Neutrophil (primary cell): ENCODE measurements around the gene BMP10.

Source experiments
- H3K27ac ChIP-seq: fragments of 200-600 bp; sonication (generic); 2 replicates; pipeline ENCODE4 v1.5.1; 2016; ENCODE audit warnings: mild to moderate bottlenecking, moderate library complexity
- H3K27me3 ChIP-seq: fragments of 200-600 bp; sonication (generic); 2 replicates; pipeline ENCODE4 v1.6.0; 2016; ENCODE audit warnings: mild to moderate bottlenecking
- H3K36me3 ChIP-seq: fragments of 200-600 bp; sonication (generic); 2 replicates; pipeline ENCODE4 v1.5.1; 2017
- H3K4me1 ChIP-seq, 2 experiments: fragments of 200-600 bp in 1 of 2; sonication (generic) in 1 of 2; 1 replicate in 1 of 2; 2 replicates in 1 of 2; pipeline versions ENCODE4 v1.5.1 to v1.6.1; 2013 to 2016; ENCODE audit warnings: low read depth in 1 of 2, low read length in 1 of 2, mild to moderate bottlenecking in 1 of 2, moderate library complexity in 1 of 2; ENCODE audit not compliant: control insufficient read depth in 1 of 2, insufficient read depth in 1 of 2
- H3K4me3 ChIP-seq, 2 experiments: fragments of 200-600 bp in 1 of 2; sonication (generic) in 1 of 2; 1 replicate in 1 of 2; 2 replicates in 1 of 2; pipeline ENCODE4 v1.5.1; 2013 to 2016; ENCODE audit warnings: low read depth in 1 of 2, low read length in 1 of 2, mild to moderate bottlenecking in 1 of 2, moderate library complexity in 1 of 2
- H3K9me3 ChIP-seq: fragments of 200-600 bp; sonication (generic); 2 replicates; pipeline ENCODE4 v1.5.1; 2016
- CTCF ChIP-seq: fragments of 200-600 bp; sonication (generic); IDR thresholded peaks from 2 replicates; pipeline ENCODE4 v1.5.1; 2016; ENCODE audit warnings: antibody characterized with exemption

The BMP10 gene

GRCh38 chr2:68857855-68858456, 13.2 kb downstream of the BMP10 start:
- Histone ChIP-seq H3K9me3 (no peaks in the 10 kb centered on the region), H3K4me3 (no peak overlapping the region), H3K4me1 (peaks cover 54 to 64% of the 10 kb centered on the region in 2 experiments), H3K36me3 (no peaks in the 10 kb centered on the region), H3K27ac (peak overlapping the region; percentile 84), H3K27me3 (no peaks in the 10 kb centered on the region)
- TF ChIP-seq CTCF = no peak

- no peaks in the 10 kb centered on the region for H3K9me3 ChIP-seq
- no peaks in the 10 kb centered on the region for H3K27me3 ChIP-seq
- no peak for TF ChIP-seq CTCF
- H3K4me3 ChIP-seq = no peak overlapping the region
- no peaks in the 10 kb centered on the region for H3K36me3 ChIP-seq
- peak overlapping the region; percentile 84 for H3K27ac ChIP-seq
- peaks cover 48 to 58% of the 10 kb centered on the region in 2 experiments for H3K4me1 ChIP-seq
Observed at GRCh38 chr2:68857202-68857845, 13.9 kb downstream of the BMP10 start.

GRCh38 chr2:68855550-68855949, 15.6 kb downstream of the BMP10 start:
- no peaks in the 10 kb centered on the region for H3K36me3 ChIP-seq
- H3K27ac ChIP-seq = no peak overlapping the region
- H3K4me3 ChIP-seq = no peak overlapping the region
- no peak for TF ChIP-seq CTCF
- H3K4me1 ChIP-seq = peaks cover 30 to 44% of the 10 kb centered on the region in 2 experiments
- H3K9me3 ChIP-seq = no peaks in the 10 kb centered on the region
- no peaks in the 10 kb centered on the region for H3K27me3 ChIP-seq

- TF ChIP-seq CTCF = no peak
- no peaks in the 10 kb centered on the region for H3K27me3 ChIP-seq
- H3K27ac ChIP-seq = no peak overlapping the region
- no peaks in the 10 kb centered on the region for H3K36me3 ChIP-seq
- H3K4me1 ChIP-seq = peaks cover 25 to 37% of the 10 kb centered on the region in 2 experiments
- H3K9me3 ChIP-seq = no peaks in the 10 kb centered on the region
- H3K4me3 ChIP-seq = no peak overlapping the region
Observed at GRCh38 chr2:68854476-68854875, 16.7 kb downstream of the BMP10 start.

- H3K4me3 ChIP-seq = no peak overlapping the region
- H3K36me3 ChIP-seq = no peaks in the 10 kb centered on the region
- no peaks in the 10 kb centered on the region for H3K27me3 ChIP-seq
- no peaks in the 10 kb centered on the region for H3K9me3 ChIP-seq
- peaks cover 21 to 31% of the 10 kb centered on the region in 2 experiments for H3K4me1 ChIP-seq
- TF ChIP-seq CTCF = no peak
- H3K27ac ChIP-seq = no peak overlapping the region
Observed at GRCh38 chr2:68853915-68854314, 17.3 kb downstream of the BMP10 start.
